ENCODE measurements around the gene SELP. TPM values are rescaled to one million over a fixed set of nuclear protein-coding genes. Genes with fewer than 3 reads are reported as not detected.

The SELP gene
- total RNA-seq, 1 experiment from 2014 or later: 0.17 TPM

- TF ChIP-seq AFF4 (CRISPR knock-in tag; IDR thresholded peaks at IDR 0.05; ENCODE audit: borderline replicate concordance): no peak
Observed at GRCh38 chr1:169648187-169648586, 18.3 kb upstream of the SELP start (continued).

GRCh38 chr1:169647512-169647911, 17.6 kb upstream of the SELP start:
- ChIA-PET CTCF (no interaction called here), POLR2A (no interaction called here)
- H3K27ac Mint-ChIP-seq: no peak overlapping the region

More at GRCh38 chr1:169647512-169647911, 17.6 kb upstream of the SELP start:
- no peak for ATAC-seq
- Mint-ChIP-seq H3K4me1 (no peaks in the 10 kb centered on the region), H3K4me3 (no peak overlapping the region), H3K27me3 (ENCODE audit: low read depth) (no peaks in the 10 kb centered on the region; the same call in 1 of the 2 replicates), H3K36me3 (no peaks in the 10 kb centered on the region), H3K9me3 (no peaks in the 10 kb centered on the region)
- no peak for DNase-seq (ENCODE audit: low spot score)
- TF ChIP-seq MLX (CRISPR knock-in tag; IDR thresholded peaks at IDR 0.05) (no peak), ZSCAN18 (CRISPR knock-in tag; IDR thresholded peaks at IDR 0.05) (no peak), ZBTB43 (CRISPR knock-in tag; IDR thresholded peaks at IDR 0.05) (no peak), CREM (CRISPR knock-in tag; IDR thresholded peaks at IDR 0.05) (no peak), TEAD1 (CRISPR knock-in tag; IDR thresholded peaks at IDR 0.05) (no peak), E2F1 (CRISPR knock-in tag; IDR thresholded peaks at IDR 0.05) (no peak), MAX (CRISPR knock-in tag; IDR thresholded peaks at IDR 0.05) (no peak), GTF2I (CRISPR knock-in tag; conservative IDR thresholded peaks at IDR 0.05) (no peak), USF2 (CRISPR knock-in tag; IDR thresholded peaks at IDR 0.05) (no peak), ZNF219 (CRISPR knock-in tag; IDR thresholded peaks at IDR 0.05; ENCODE audit: borderline replicate concordance) (no peak), ZNF281 (CRISPR knock-in tag; IDR thresholded peaks at IDR 0.05) (no peak), PRDM15 (CRISPR knock-in tag; IDR thresholded peaks at IDR 0.05) (no peak), HMGA2 (CRISPR knock-in tag; IDR thresholded peaks at IDR 0.05) (no peak), SMAD3 (CRISPR knock-in tag; IDR thresholded peaks at IDR 0.05; ENCODE audit: borderline replicate concordance) (no peak)
